HepG2 (cell line): ENCODE measurements around the gene PSIP1.

ENCODE experiments used
- KAT2B ChIP-seq: fragments of 150-350 bp; IDR thresholded peaks from 2 replicates; pipeline ENCODE4 v1.6.1; 2014; ENCODE audit warnings: low read depth, low read length, borderline replicate concordance
- NFRKB ChIP-seq: fragments of 450-650 bp; IDR thresholded peaks from 2 replicates; pipeline ENCODE4 v1.6.1; 2017
- POLR2A ChIP-seq, 2 experiments: IDR thresholded peaks; 2 replicates each; pipeline ENCODE4 v1.6.1; 2011; ENCODE audit warnings: low read depth in 2 of 2, low read length in 2 of 2, mild to moderate bottlenecking in 1 of 2, moderate library complexity in 1 of 2; ENCODE audit not compliant: insufficient read depth in 1 of 2
- SETDB1 ChIP-seq: sonication (generic); formaldehyde crosslinking; IDR thresholded peaks from 2 replicates; pipeline ENCODE4 v1.5.1; 2020; ENCODE audit warnings: missing genetic modification reagents, mild to moderate bottlenecking, borderline replicate concordance
- ZMYM4 ChIP-seq: sonication (generic); formaldehyde crosslinking; IDR thresholded peaks from 2 replicates; pipeline ENCODE4 v1.8.1; 2023; ENCODE audit warnings: mild to moderate bottlenecking, missing genetic modification reagents
- TF ChIP-seq, protein P1 (sequence below): sonication (generic); formaldehyde crosslinking; IDR thresholded peaks from 2 replicates; pipeline ENCODE4 v1.5.0; 2020; ENCODE audit warnings: mild to moderate bottlenecking, missing genetic modification reagents, moderate library complexity
- TF ChIP-seq, protein P2 (sequence below): sonication (generic); formaldehyde crosslinking; IDR thresholded peaks from 2 replicates; pipeline ENCODE4 v1.9.0; 2021; ENCODE audit warnings: missing genetic modification reagents, borderline replicate concordance
- TF ChIP-seq, protein P3 (sequence below): sonication (generic); formaldehyde crosslinking; IDR thresholded peaks from 2 replicates; pipeline ENCODE4 v1.5.1; 2020; ENCODE audit warnings: missing genetic modification reagents, mild to moderate bottlenecking, borderline replicate concordance

DNA sequence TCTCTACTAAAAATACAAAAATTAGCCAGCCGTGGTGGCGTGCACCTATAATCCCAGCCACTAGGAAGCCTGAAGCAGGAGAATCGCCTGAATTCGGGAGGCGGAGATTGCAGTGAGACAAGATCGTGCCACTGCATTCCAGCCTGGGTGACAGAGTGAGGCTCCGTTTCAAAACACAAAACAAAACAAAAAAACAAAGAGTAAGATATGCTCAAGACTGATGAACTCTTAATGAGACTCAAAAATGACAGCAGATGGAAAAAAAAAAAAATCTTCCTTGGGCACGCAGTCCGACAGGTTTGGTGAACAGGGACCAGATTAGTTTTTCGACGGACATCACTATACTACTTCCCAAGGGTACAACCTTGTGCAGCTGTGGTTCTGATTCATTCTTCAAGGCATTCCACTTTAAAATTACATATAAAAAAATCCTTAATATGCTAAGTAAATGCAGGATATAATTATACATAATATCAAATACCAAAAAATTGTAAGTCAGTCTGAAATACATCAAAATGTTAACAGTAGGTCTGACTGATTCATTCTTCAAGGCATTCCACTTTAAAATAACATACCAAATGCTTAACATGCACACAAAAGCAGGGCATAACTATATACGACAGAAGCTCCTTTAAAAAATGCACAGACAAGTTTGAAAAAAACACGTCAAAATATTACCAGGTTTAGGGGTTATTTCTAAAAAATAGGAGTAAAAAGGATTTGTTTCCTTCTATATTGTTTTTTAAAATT, 12.3 kb downstream of the PSIP1 start:
- TF ChIP-seq, protein P1, sequence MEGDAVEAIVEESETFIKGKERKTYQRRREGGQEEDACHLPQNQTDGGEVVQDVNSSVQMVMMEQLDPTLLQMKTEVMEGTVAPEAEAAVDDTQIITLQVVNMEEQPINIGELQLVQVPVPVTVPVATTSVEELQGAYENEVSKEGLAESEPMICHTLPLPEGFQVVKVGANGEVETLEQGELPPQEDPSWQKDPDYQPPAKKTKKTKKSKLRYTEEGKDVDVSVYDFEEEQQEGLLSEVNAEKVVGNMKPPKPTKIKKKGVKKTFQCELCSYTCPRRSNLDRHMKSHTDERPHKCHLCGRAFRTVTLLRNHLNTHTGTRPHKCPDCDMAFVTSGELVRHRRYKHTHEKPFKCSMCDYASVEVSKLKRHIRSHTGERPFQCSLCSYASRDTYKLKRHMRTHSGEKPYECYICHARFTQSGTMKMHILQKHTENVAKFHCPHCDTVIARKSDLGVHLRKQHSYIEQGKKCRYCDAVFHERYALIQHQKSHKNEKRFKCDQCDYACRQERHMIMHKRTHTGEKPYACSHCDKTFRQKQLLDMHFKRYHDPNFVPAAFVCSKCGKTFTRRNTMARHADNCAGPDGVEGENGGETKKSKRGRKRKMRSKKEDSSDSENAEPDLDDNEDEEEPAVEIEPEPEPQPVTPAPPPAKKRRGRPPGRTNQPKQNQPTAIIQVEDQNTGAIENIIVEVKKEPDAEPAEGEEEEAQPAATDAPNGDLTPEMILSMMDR (CRISPR knock-in tag) = no peak
- TF ChIP-seq POLR2A (IDR thresholded peaks at IDR 0.05; ENCODE audit: insufficient read depth in 1 of 2, low read depth in 2 of 2, low read length in 2 of 2) (no peak), KAT2B (no peak), ZMYM4 (CRISPR knock-in tag) (no peak), NFRKB (no peak), SETDB1 (CRISPR knock-in tag) (no peak)
- TF ChIP-seq, protein P2, sequence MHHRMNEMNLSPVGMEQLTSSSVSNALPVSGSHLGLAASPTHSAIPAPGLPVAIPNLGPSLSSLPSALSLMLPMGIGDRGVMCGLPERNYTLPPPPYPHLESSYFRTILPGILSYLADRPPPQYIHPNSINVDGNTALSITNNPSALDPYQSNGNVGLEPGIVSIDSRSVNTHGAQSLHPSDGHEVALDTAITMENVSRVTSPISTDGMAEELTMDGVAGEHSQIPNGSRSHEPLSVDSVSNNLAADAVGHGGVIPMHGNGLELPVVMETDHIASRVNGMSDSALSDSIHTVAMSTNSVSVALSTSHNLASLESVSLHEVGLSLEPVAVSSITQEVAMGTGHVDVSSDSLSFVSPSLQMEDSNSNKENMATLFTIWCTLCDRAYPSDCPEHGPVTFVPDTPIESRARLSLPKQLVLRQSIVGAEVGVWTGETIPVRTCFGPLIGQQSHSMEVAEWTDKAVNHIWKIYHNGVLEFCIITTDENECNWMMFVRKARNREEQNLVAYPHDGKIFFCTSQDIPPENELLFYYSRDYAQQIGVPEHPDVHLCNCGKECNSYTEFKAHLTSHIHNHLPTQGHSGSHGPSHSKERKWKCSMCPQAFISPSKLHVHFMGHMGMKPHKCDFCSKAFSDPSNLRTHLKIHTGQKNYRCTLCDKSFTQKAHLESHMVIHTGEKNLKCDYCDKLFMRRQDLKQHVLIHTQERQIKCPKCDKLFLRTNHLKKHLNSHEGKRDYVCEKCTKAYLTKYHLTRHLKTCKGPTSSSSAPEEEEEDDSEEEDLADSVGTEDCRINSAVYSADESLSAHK (CRISPR knock-in tag) = no peak
- TF ChIP-seq, protein P3, sequence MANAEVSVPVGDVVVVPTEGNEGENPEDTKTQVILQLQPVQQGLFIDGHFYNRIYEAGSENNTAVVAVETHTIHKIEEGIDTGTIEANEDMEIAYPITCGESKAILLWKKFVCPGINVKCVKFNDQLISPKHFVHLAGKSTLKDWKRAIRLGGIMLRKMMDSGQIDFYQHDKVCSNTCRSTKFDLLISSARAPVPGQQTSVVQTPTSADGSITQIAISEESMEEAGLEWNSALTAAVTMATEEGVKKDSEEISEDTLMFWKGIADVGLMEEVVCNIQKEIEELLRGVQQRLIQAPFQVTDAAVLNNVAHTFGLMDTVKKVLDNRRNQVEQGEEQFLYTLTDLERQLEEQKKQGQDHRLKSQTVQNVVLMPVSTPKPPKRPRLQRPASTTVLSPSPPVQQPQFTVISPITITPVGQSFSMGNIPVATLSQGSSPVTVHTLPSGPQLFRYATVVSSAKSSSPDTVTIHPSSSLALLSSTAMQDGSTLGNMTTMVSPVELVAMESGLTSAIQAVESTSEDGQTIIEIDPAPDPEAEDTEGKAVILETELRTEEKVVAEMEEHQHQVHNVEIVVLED (CRISPR knock-in tag) = no peak
